HG03060 (cell line): ENCODE measurements around the gene EML6.
"Not testable (repeated sequence)": the region's sequence is repeated elsewhere in the genome, so short reads cannot be mapped to it uniquely, and the experiment has no call there.

ENCODE experiments used
- ATAC-seq: cut with Tn5 transposase; IDR thresholded peaks from one replicate; pipeline ENCODE4 v1.9.1; 2021; ENCODE audit warnings: low read depth, moderate number of reproducible peaks; ENCODE audit not compliant: unreplicated experiment

EML6 gene

GRCh38 chr2:54979321-54980044, 256.0 kb downstream of the EML6 start:
- ATAC-seq: no peak

- ATAC-seq: no peak
Observed at GRCh38 chr2:54981385-54981784, 257.9 kb downstream of the EML6 start.

GRCh38 chr2:54983345-54984220, 260.1 kb downstream of the EML6 start:
- no peak for ATAC-seq

- no peak for ATAC-seq
Observed at GRCh38 chr2:54984476-54984875, 261.0 kb downstream of the EML6 start.

- ATAC-seq: no peak
Observed at GRCh38 chr2:54986264-54986663, 262.8 kb downstream of the EML6 start.

- ATAC-seq: no peak
Observed at GRCh38 chr2:54988612-54989011, 265.1 kb downstream of the EML6 start.

GRCh38 chr2:54990694-54991093, 267.2 kb downstream of the EML6 start:
- ATAC-seq: not testable (repeated sequence)

- no peak for ATAC-seq
Observed at GRCh38 chr2:54995553-54995952, 272.1 kb downstream of the EML6 start.

- no peak for ATAC-seq
Observed at GRCh38 chr2:54997826-54998225, 274.4 kb downstream of the EML6 start.

- ATAC-seq: no peak
Observed at GRCh38 chr2:54999182-54999581, 275.7 kb downstream of the EML6 start.

- no peak for ATAC-seq
Observed at GRCh38 chr2:55000341-55000740, 276.9 kb downstream of the EML6 start.

- ATAC-seq: no peak
Observed at GRCh38 chr2:55001716-55002115, 278.3 kb downstream of the EML6 start.

GRCh38 chr2:55003706-55004639, 280.5 kb downstream of the EML6 start:
- ATAC-seq: no peak

GRCh38 chr2:55006306-55006705, 282.8 kb downstream of the EML6 start:
- ATAC-seq: no peak

- ATAC-seq: peak; percentile 7
Observed at GRCh38 chr2:55009277-55010060, 286.0 kb downstream of the EML6 start.

- ATAC-seq: peak; percentile 82
Observed at GRCh38 chr2:55010149-55010591, 286.7 kb downstream of the EML6 start.

GRCh38 chr2:55010915-55011314, 287.5 kb downstream of the EML6 start:
- ATAC-seq: no peak

- no peak for ATAC-seq
Observed at GRCh38 chr2:55011831-55012671, 288.6 kb downstream of the EML6 start.
